Left renal pelvis (tissue), 4 donors: ENCODE results near the gene OPA1. TPM values are rescaled to one million over a fixed set of nuclear protein-coding genes. Genes with fewer than 3 reads are reported as not detected.

Experiments
- DNase-seq, 4 donors: peaks; one replicate each; pipeline ENCODE4 v3.0.0-alpha.2; 2013; ENCODE audit warnings: low read depth in 4 of 4, low spot score in 3 of 4
- polyA plus RNA-seq, 4 donors: library from polyadenylated mRNA; unstranded; fragments of 120-200 nt; gene quantifications; one replicate each; pipeline ENCODE4 v1.2.1, GENCODE V29; 2013; ENCODE audit not compliant: insufficient read length in 4 of 4

Gene OPA1, protein sequence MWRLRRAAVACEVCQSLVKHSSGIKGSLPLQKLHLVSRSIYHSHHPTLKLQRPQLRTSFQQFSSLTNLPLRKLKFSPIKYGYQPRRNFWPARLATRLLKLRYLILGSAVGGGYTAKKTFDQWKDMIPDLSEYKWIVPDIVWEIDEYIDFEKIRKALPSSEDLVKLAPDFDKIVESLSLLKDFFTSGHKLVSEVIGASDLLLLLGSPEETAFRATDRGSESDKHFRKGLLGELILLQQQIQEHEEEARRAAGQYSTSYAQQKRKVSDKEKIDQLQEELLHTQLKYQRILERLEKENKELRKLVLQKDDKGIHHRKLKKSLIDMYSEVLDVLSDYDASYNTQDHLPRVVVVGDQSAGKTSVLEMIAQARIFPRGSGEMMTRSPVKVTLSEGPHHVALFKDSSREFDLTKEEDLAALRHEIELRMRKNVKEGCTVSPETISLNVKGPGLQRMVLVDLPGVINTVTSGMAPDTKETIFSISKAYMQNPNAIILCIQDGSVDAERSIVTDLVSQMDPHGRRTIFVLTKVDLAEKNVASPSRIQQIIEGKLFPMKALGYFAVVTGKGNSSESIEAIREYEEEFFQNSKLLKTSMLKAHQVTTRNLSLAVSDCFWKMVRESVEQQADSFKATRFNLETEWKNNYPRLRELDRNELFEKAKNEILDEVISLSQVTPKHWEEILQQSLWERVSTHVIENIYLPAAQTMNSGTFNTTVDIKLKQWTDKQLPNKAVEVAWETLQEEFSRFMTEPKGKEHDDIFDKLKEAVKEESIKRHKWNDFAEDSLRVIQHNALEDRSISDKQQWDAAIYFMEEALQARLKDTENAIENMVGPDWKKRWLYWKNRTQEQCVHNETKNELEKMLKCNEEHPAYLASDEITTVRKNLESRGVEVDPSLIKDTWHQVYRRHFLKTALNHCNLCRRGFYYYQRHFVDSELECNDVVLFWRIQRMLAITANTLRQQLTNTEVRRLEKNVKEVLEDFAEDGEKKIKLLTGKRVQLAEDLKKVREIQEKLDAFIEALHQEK
- 10 to 100 TPM; 53.6 to 92.8 (median 70.8) TPM for polyA plus RNA-seq

DNA sequence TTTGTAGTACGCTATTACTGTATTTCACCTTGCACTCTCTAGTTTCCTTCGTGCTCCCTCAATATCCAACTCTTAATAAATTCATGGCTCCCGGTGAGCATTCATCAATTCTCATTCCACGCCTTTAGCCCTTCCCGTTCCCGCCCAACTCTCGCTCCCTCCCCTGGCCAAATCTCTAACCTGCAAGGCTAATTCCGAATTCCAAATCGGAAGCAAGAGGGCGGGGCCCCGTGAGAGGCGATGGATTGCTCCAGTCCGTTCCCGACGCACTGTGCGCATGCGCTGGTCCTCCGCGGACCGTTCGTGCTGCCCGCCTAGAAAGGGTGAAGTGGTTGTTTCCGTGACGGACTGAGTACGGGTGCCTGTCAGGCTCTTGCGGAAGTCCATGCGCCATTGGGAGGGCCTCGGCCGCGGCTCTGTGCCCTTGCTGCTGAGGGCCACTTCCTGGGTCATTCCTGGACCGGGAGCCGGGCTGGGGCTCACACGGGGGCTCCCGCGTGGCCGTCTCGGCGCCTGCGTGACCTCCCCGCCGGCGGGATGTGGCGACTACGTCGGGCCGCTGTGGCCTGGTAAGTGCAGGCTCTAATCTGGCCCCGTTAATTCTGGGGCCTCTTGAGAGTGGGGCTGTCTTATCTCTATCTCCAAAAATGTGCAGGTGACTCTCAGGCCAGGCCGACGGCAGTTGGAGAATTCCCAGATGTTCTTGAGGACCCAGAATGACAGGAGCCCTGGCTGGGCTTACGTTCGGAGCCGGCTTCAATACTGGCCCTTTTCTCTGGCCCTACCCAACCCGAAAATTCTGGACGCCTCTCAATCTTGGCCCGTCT is at the start of gene OPA1:
TSS of gene OPA1 (plus strand) at position 368 of the 827 bp plus-strand sequence. CDS start at position 538, 170 bp downstream.
- DNase-seq: peak; percentile 96 to 98 (median 96)

DNA sequence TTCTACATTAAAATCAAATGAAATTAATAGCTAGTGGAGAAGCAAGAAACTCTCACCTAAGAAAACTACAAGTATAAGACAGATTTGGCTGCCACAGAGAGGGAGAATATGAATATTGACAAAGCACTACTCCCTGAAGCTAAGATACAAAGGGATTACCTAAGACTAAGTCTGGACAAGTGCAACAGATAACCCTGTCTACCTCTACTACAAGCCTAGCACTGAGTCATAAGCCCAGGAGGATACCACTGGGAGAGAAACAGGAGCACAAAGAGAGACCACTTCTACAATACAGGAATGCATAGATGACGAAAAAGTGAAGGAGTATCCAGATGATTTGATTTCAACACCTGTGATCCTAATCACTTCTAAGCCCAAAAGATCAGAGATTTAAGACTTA is 48.7 kb upstream of the OPA1 start:
- no peak for DNase-seq

DNA sequence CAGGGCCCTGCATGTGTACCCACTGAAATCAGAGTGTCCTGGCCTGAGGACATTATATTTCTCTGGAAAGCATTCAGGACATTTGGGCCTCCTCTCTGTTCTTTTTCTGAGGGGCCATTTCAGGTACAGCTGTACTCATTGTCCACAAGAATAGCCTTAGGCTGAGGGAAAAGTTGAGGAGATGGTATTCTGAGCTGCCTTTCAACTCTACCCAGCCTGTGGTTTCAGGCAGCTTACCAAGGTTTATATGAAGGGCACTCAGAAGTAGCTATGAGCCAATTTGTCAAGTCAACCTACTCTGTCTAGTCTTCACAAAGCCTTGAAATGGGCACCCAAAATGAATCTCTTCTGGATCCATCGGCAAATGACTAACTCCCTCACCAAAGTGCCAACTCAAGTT is 47.7 kb upstream of the OPA1 start:
- DNase-seq: no peak

DNA sequence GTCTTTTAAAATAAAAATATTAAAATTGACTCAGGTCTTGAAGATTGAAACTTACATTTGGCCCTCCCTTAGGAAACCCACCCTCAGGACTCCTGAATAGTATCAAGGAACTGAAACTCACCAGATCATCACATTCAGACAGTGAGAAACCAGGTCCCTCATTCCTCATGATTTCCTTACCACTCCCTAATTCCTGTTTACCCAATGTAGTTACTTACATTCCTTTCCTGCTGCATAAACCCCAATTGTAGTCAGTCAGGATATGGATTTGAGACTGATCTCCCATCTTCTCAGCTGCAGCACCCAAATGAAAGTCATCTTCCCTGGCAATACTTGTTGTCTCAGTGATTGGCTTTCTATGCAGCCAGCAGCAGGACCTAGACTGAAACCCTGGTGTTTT is 46.9 kb upstream of the OPA1 start:
- no peak for DNase-seq

DNA sequence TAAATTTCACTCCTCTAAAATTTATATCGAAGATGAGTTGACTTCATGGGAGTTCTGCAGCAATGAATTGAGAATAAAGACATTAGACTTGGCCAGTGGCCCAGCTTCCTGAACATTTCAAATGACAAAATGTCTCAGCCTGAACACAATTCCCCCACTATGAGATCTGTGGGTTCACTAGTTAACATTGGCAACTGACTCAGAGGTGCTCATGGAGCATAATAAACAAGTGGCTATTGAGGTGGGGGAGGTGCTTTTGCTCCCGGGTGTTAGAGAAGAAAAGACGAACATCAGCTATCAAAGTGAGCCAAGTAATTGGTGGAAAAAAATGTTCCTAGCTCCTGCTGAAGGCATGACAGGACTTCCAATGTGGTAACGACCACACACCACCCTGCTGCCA is 44.6 kb upstream of the OPA1 start:
- DNase-seq: no peak

DNA sequence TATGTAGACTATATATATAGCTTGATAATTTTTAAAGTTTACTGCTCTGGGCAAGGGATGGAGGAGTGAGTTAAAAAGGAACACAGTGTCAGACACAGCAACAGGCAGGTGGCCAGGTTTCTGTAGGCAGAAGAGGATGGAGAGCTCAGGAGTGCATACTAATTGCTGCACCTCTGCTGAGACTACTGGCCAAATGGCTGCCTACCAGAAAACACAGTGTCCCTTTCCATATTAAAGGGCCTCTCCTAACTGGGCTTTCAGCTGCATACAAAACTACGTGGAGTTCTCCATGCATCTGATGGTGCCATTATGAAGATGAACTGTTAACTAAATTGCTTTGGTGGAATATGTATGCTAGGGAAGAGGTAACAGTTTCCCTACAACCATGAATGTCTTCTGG is 40.1 kb upstream of the OPA1 start:
- no peak for DNase-seq

DNA sequence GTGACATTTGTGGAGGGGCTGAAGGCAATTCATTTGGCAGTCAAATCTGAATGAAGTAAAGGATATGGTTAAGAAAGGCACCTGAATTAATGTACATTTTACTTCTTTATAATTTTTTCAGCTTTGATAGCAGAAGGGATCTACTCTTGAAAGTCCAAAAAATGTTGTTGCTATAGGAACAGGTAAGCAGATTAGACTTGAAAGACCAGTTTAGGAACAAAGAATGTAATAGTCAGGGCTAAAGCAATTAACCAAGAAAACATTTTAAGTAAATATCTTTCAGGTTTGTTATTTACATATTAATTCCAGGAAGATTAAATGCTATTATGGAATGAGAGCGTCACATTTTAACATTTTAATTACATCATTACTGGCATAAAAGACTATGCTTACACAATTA is 39.4 kb upstream of the OPA1 start:
- no peak for DNase-seq

DNA sequence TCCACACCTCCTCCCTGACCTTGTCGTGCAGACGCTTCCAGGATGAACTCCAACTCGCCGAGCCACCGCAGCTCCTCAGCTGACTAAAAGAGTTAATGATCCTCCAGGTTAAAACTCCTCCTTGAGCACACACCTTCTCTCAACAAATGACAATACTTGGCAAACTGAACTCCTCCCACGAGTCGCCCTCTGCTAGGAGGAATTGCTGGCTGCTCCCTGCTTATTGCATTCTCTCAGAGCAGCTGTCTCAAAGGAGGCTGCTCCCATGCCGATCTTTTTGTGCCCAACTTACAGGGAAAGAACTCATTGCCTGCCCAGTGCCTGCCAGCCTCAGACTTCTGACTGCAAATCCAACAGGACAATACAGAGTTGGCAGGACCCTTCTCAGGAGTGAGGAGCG is 38.2 kb upstream of the OPA1 start, which contains the start of gene ATP13A4:
TSS of gene ATP13A4 (minus strand) at position 85 of the 400 bp plus-strand sequence. CDS start 96 bp downstream, outside the sequence.
- peak in 1 of 4 donors; percentile 12 for DNase-seq

DNA sequence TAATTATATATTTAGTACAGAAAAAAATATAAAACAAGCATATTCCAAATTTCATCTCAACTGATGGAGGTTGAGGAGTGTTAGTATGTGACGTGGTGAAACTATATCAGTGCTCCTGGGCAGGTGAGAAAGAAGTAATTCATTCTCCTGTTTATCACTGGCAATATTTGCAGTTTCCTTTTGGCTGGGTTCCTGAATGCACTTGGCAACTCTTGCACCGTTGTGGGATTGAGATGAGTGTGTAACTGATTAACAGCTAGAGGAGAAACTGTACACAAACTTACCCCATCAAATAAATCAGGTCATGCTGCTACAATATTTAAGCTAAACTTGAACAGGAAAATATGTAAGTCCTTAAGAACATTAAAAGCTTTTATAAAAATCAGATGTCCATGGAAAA is 36.2 kb upstream of the OPA1 start:
- no peak for DNase-seq

DNA sequence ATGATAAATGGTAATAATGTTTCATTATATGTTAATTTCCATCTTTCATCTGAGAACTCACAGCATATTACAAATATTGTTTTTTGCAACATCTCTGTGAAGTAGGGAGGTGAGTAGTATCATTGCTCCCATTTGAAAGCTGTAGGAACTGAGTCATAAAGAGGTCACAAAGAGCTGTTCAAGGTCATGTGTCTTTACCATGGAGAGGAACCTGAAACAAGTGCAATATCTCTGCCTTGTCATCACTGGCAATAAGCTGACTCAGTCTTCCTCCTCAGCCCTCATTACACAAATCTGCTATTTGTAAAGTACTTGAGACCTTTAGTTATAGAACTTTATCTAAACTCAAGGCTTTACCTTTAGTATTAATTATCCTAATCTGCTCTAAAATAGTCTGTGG is 33.9 kb upstream of the OPA1 start:
- DNase-seq: no peak

DNA sequence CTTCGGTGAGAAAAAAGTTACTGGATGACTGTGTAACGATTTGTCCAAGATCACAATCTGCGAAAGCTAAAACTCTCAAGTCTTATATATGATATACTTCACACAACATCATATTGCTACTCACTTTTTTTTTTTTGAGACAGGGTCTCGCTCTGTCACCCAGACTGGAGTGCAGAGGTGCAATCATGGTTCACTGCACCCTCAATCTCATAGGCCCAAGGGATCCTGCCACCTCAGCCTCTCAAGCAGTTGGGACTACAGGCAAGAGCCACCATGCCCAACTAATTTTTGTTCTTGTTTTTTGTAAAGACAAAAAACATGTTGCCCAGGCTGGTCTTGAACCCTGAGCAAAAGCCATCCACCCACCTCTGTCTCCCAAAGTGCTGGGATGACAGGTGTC is 32.9 kb upstream of the OPA1 start:
- DNase-seq: no peak

DNA sequence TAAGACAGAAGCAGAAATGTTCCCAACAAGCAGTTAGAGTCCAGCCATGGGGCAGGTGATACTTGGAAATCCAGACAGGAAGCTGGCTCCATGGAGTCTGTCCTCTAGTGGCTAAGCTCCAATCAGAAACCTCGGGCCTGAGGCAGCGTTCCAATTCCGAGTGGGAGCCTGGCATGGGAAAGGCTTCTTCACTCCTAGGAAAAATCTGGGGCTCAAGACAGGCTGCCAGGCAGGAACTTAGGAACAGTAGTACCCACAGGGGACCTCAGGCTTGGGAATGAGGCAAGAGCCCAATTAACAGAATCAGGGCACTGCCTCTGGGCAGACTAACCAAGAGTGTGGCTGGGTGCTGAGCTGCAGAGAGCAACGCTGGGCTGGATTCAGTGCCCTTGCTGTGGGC is 32.1 kb upstream of the OPA1 start:
- no peak for DNase-seq

DNA sequence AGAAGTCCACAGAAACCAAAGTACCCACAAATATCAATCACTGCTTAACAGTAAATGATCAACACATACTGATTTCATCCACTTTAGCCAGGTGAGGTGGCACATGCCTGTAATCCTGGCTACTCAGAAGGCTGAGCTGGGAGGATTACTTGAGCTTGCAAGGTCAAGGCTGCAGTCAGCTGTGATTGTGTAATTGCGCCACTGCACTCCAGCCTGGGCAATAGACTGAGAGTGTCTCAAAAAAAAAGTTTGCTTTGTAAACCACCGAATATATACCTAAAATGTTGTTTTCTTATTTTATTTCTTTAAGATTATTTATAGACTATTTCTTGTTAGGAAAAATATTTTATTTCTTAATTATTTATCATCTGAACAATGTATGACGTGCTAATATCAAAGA is 29.6 kb upstream of the OPA1 start:
- no peak for DNase-seq

DNA sequence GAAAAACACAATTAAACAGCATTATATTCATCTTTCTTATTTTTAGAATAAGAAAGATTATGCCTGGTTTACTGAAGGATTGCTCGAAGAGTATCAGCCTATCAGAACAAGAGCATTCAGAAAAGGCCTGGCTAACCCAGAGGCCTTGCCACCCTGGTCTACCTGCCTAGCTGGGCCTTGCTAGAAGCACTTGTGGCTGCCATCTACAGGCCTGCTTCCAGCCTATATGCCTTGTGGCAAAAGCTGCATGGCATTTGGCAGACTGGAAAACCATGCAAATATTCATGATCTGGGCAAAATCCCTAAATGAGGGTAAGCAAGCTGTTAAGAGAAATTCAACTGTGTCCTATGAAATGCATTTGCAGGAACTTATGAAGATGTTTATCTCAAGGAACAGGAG is 29.0 kb upstream of the OPA1 start:
- DNase-seq: no peak

DNA sequence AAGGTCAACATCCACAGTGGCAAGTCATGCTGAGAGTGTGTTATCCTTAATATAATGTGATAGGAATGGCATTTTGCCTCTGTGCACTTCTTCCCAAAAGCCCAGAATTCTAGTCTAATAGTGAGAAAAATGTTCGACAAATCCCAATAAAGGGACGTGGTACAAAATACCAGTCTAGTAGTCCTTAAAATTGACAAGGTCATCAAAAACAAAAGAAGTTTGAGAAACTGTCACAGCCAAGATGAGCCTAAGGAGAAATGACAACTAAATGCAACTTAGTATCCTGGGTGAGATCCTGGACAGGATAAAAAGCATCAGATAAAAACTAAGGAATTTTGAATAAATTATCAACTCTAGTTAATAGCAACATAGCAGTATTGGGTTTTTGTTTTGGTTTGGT is 23.9 kb upstream of the OPA1 start:
- DNase-seq: no peak

DNA sequence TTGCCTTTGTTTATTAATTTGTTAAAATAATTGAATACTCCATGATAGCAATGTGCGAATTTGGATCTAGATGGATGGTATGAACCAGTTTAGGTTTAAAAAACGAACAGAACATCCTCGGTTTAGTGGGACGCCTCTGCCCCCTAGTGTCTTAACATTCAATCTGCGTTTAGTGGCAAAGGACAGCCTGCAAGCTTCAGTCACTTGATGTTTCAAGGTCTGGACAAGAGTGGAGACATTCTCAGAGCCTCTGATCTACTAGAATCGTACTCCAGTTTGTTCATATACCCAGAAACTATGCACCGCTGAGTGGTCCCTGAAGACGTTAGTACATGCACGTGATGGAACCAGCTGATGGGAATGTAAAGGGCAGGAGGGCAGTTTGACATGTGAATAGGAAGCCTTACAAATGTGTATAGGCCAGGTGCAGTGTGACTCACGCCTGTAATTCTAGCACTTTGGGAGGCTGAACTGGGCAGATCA is 20.5 kb upstream of the OPA1 start:
- no peak for DNase-seq

DNA sequence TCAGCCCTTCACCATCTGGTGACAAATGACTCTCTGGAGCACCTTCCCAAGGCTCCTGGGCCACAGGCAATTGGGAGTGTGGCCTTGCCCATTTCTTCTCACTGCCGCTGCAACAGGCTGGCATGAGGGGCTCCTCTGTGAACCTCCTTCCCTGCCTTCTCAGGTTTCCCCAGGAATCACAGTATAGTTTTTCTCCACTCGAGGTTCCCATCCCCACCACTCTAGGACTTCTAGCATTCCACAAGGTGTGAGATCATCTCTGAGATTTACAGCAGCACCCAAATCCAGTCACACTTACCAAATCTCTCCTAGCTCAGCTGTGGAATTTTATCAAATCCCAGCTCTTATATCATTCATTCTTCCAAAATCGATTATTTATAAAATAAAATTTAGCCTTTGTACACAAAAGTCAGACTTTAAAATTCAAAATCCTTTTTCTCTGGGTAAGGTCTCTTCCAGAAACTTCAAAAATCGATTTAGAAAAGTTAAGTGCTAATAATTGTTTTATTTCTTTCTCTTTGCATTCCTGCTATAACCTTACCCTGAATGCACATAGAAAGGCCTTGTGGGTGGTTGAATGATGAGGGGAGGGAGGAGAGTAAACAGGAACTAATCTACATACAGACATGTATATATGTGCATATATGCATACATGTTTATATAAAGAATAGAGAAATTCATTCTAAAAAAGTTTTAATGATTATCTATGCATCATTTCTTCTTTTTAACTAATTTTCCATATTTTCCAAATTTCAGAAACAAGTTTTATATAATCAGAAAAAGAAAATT is 19.4 kb upstream of the OPA1 start:
- DNase-seq: no peak

DNA sequence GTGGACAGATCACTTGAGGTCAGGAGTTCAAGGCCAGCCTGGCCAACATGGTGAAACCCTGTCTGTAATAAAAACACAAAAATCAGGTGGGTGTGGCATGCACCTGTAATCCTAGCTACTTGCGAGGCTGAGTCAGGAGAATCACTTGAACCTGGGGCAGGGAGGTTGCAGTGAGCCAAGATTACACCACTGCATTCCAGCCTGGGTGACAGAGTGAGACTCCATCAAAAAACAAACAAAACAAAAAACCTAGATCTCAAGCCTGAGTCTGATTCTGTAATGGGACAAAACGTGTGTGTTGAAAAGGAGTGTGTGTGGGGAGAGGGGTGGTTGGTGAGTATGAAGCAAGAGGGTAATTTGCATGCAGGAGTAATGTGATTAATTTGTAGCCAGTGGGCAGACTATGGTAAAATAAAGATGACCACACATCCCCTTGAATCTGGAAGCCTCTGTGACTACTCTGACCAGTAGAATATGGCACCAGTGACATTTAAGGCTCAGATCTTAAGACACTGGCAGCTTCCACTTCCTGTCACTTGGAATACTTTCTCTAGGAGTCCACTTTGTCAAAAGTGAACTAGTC is 18.4 kb upstream of the OPA1 start:
- no peak for DNase-seq

DNA sequence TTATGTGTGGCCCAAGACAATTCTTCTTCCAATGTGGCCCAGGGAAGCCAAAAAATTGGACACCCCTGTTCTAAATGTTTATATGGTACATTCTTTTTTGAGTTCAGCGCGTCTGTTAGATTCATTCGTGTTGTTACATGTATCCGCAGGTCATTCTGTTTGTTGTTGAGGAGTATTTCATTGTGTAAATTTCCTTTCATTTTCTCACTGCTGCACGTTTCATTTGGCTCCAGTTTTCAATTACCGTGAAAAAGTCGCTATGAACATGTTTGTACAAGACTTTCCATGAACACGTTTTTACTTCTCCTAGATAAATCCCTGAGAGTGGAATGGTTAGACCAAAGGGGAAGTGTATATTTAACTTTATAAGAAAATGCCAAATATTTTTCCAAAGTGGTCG is 7.5 kb upstream of the OPA1 start:
- DNase-seq: no peak
